Activated naive CD8-positive, alpha-beta T cell treated with anti-CD3 and anti-CD28 coated beads for 36 hours (primary cell): ENCODE measurements around the gene ABL2. TPM values are rescaled to one million over a fixed set of nuclear protein-coding genes. Genes with fewer than 3 reads are reported as not detected.

Experiments used
- DNase-seq: peaks from one replicate; pipeline ENCODE4 v3.0.0; 2021
- H3K27ac Mint-ChIP-seq: one replicate; pipeline ENCODE4 v1.8.0; 2022; ENCODE audit warnings: mild to moderate bottlenecking, moderate library complexity, mixed read lengths
- H3K27me3 Mint-ChIP-seq: one replicate; pipeline ENCODE4 v1.8.0; 2022; ENCODE audit warnings: mild to moderate bottlenecking, mixed read lengths
- H3K36me3 Mint-ChIP-seq: one replicate; pipeline ENCODE4 v1.8.0; 2021; ENCODE audit warnings: mild to moderate bottlenecking, mixed read lengths
- H3K4me1 Mint-ChIP-seq: one replicate; pipeline ENCODE4 v1.8.0; 2021; ENCODE audit warnings: mixed read lengths
- H3K4me3 Mint-ChIP-seq: one replicate; pipeline ENCODE4 v1.8.0; 2022; ENCODE audit warnings: mild to moderate bottlenecking, moderate library complexity, mixed read lengths
- H3K9me3 Mint-ChIP-seq: one replicate; pipeline ENCODE4 v1.8.0; 2022; ENCODE audit warnings: mixed read lengths
- total RNA-seq, 2 experiments: library from RNA; stranded (reverse); gene quantifications; one replicate each; pipeline ENCODE4 v1.2.3, GENCODE V29; 2021

ABL2 gene
- total RNA-seq, 2 experiments from 2014 or later = 8.5 to 9.3 TPM

GRCh38 chr1:179115181-179115580 is 114.3 kb downstream of the ABL2 start:
- Mint-ChIP-seq H3K27me3 (no peaks in the 10 kb centered on the region), H3K36me3 (peaks cover 7% of the 10 kb centered on the region), H3K4me3 (no peak overlapping the region), H3K27ac (no peak overlapping the region), H3K4me1 (no peaks in the 10 kb centered on the region), H3K9me3 (no peaks in the 10 kb centered on the region)
- DNase-seq = no peak

GRCh38 chr1:179108644-179109043 is 120.8 kb downstream of the ABL2 start:
- Mint-ChIP-seq H3K4me1 (no peaks in the 10 kb centered on the region), H3K9me3 (no peaks in the 10 kb centered on the region), H3K36me3 (peaks cover 11% of the 10 kb centered on the region), H3K4me3 (no peak overlapping the region), H3K27ac (no peak overlapping the region), H3K27me3 (no peaks in the 10 kb centered on the region)
- no peak for DNase-seq

- Mint-ChIP-seq H3K36me3 (peaks cover 11% of the 10 kb centered on the region), H3K4me1 (no peaks in the 10 kb centered on the region), H3K27me3 (no peaks in the 10 kb centered on the region), H3K9me3 (no peaks in the 10 kb centered on the region), H3K27ac (no peak overlapping the region), H3K4me3 (no peak overlapping the region)
- no peak for DNase-seq
Observed at GRCh38 chr1:179107706-179108629, 121.5 kb downstream of the ABL2 start.

- H3K4me1 Mint-ChIP-seq = no peaks in the 10 kb centered on the region
- H3K4me3 Mint-ChIP-seq = no peak overlapping the region
- no peaks in the 10 kb centered on the region for H3K27me3 Mint-ChIP-seq
- peaks cover 13% of the 10 kb centered on the region for H3K36me3 Mint-ChIP-seq
- no peaks in the 10 kb centered on the region for H3K9me3 Mint-ChIP-seq
- H3K27ac Mint-ChIP-seq = no peak overlapping the region
- DNase-seq = no peak
Observed at GRCh38 chr1:179105393-179105792, 124.1 kb downstream of the ABL2 start.

GRCh38 chr1:179104611-179105250 is 124.7 kb downstream of the ABL2 start:
- H3K36me3 Mint-ChIP-seq = peaks cover 7% of the 10 kb centered on the region
- no peak overlapping the region for H3K4me3 Mint-ChIP-seq
- no peak overlapping the region for H3K27ac Mint-ChIP-seq
- H3K4me1 Mint-ChIP-seq = no peaks in the 10 kb centered on the region
- no peaks in the 10 kb centered on the region for H3K27me3 Mint-ChIP-seq
- no peaks in the 10 kb centered on the region for H3K9me3 Mint-ChIP-seq
- DNase-seq = no peak

- Mint-ChIP-seq H3K27me3 (no peaks in the 10 kb centered on the region), H3K27ac (no peak overlapping the region), H3K4me3 (no peak overlapping the region), H3K4me1 (no peaks in the 10 kb centered on the region), H3K36me3 (peaks cover 7% of the 10 kb centered on the region), H3K9me3 (no peaks in the 10 kb centered on the region)
- DNase-seq = no peak
Observed at GRCh38 chr1:179103999-179104398, 125.5 kb downstream of the ABL2 start.

- Mint-ChIP-seq H3K4me1 (no peaks in the 10 kb centered on the region), H3K27me3 (no peaks in the 10 kb centered on the region), H3K27ac (no peak overlapping the region), H3K4me3 (no peak overlapping the region), H3K36me3 (peaks cover 4% of the 10 kb centered on the region), H3K9me3 (no peaks in the 10 kb centered on the region)
- no peak for DNase-seq
Observed at GRCh38 chr1:179101566-179101965, 127.9 kb downstream of the ABL2 start.

GRCh38 chr1:179099891-179100290 is 129.6 kb downstream of the ABL2 start:
- Mint-ChIP-seq H3K36me3 (peaks cover 4% of the 10 kb centered on the region), H3K27me3 (no peaks in the 10 kb centered on the region), H3K27ac (no peak overlapping the region), H3K4me1 (no peaks in the 10 kb centered on the region), H3K9me3 (no peaks in the 10 kb centered on the region), H3K4me3 (no peak overlapping the region)
- DNase-seq = no peak

- no peak overlapping the region for H3K27ac Mint-ChIP-seq
Observed at GRCh38 chr1:179095924-179096323, 133.6 kb downstream of the ABL2 start.

GRCh38 chr1:179095377-179095776 is 134.1 kb downstream of the ABL2 start:
- no peaks in the 10 kb centered on the region for H3K27me3 Mint-ChIP-seq
- no peaks in the 10 kb centered on the region for H3K9me3 Mint-ChIP-seq
- H3K27ac Mint-ChIP-seq = no peak overlapping the region
- no peaks in the 10 kb centered on the region for H3K4me1 Mint-ChIP-seq
- H3K4me3 Mint-ChIP-seq = no peak overlapping the region
- H3K36me3 Mint-ChIP-seq = peaks cover 6% of the 10 kb centered on the region
- DNase-seq = no peak

More at GRCh38 chr1:179095924-179096323, 133.6 kb downstream of the ABL2 start:
- no peaks in the 10 kb centered on the region for H3K4me1 Mint-ChIP-seq
- peaks cover 7% of the 10 kb centered on the region for H3K36me3 Mint-ChIP-seq
- no peak for DNase-seq
- no peaks in the 10 kb centered on the region for H3K27me3 Mint-ChIP-seq
- no peaks in the 10 kb centered on the region for H3K9me3 Mint-ChIP-seq
- H3K4me3 Mint-ChIP-seq = no peak overlapping the region

- H3K4me3 Mint-ChIP-seq = no peak overlapping the region
- no peak overlapping the region for H3K27ac Mint-ChIP-seq
- no peaks in the 10 kb centered on the region for H3K9me3 Mint-ChIP-seq
Observed at GRCh38 chr1:179094818-179095217, 134.7 kb downstream of the ABL2 start.

GRCh38 chr1:179092896-179093461 is 136.5 kb downstream of the ABL2 start:
- Mint-ChIP-seq H3K27me3 (no peaks in the 10 kb centered on the region), H3K36me3 (peaks cover 17% of the 10 kb centered on the region), H3K9me3 (no peaks in the 10 kb centered on the region), H3K4me1 (peaks cover 3% of the 10 kb centered on the region), H3K27ac (peak overlapping the region; percentile 49), H3K4me3 (no peak overlapping the region)
- no peak for DNase-seq

More at GRCh38 chr1:179094818-179095217, 134.7 kb downstream of the ABL2 start:
- Mint-ChIP-seq H3K27me3 (no peaks in the 10 kb centered on the region), H3K4me1 (no peaks in the 10 kb centered on the region), H3K36me3 (peaks cover 8% of the 10 kb centered on the region)
- DNase-seq = no peak

GRCh38 chr1:179091691-179092165 is 137.7 kb downstream of the ABL2 start:
- Mint-ChIP-seq H3K27me3 (no peaks in the 10 kb centered on the region), H3K4me1 (peaks cover 3% of the 10 kb centered on the region), H3K27ac (no peak overlapping the region), H3K9me3 (no peaks in the 10 kb centered on the region), H3K4me3 (no peak overlapping the region), H3K36me3 (peaks cover 15% of the 10 kb centered on the region)
- DNase-seq = no peak

- Mint-ChIP-seq H3K36me3 (peaks cover 18% of the 10 kb centered on the region), H3K27me3 (no peaks in the 10 kb centered on the region), H3K9me3 (no peaks in the 10 kb centered on the region), H3K4me1 (peaks cover 3% of the 10 kb centered on the region), H3K27ac (peak overlapping the region; percentile 43), H3K4me3 (no peak overlapping the region)
- no peak for DNase-seq
Observed at GRCh38 chr1:179090923-179091322, 138.6 kb downstream of the ABL2 start.

GRCh38 chr1:179090522-179090921 is 139.0 kb downstream of the ABL2 start:
- Mint-ChIP-seq H3K4me1 (peaks cover 3% of the 10 kb centered on the region), H3K4me3 (no peak overlapping the region), H3K9me3 (no peaks in the 10 kb centered on the region), H3K27ac (no peak overlapping the region), H3K36me3 (peaks cover 20% of the 10 kb centered on the region), H3K27me3 (no peaks in the 10 kb centered on the region)
- no peak for DNase-seq
